Ramos (cell line): Measurements from ENCODE around the gene TBCK.
"Not testable (repeated sequence)": the region's sequence is repeated elsewhere in the genome, so short reads cannot be mapped to it uniquely, and the experiment has no call there.

ENCODE experiments used
- in situ Hi-C: fragments of 300-500 bp; cut with MboI; formaldehyde crosslinking; loops from one replicate; pipeline ENCODE4 v1.14.3; 2022; ENCODE audit warnings: low sequenced_read_pairs; ENCODE audit not compliant: unreplicated experiment

TBCK gene

DNA sequence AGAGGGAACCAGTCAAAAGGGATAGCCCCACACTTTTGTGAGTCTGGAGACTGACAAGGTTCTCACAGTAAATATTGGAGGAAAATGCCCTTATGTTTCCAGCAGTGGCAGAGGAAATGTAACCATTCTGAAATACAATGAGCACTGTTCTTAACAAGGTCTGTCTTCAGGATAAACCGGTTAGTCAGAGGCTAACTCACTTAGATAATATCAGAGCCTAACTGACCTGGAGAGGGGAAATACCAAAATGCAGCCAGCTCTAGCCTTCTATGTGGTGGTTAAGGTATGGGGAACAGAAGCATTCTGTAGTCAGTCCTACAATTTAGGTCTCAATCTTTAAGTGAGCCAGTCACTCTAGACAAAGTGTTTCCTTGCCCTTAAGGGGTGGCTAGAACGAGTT lies 70.8 kb downstream of the TBCK start:
- in situ Hi-C loops: no loop called here

DNA sequence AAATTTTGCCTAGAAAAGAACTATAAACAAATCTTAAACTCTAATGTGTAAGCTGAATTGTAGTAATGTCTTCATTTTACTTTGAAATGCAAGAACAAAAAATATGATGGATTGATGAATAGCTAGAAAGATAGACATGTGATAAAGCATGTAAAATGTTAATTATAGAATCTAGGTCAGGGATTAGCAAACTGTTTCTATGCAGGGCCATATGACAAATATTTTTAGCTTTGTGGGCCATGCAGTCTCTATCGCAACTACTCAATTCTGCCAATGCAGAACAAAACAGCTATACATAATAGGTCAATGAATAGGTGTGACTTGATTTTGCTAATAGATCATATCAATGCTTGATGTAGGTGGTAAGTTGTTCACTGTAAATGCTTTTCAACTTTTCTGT lies 75.3 kb downstream of the TBCK start:
- in situ Hi-C loops: no loop called here

DNA sequence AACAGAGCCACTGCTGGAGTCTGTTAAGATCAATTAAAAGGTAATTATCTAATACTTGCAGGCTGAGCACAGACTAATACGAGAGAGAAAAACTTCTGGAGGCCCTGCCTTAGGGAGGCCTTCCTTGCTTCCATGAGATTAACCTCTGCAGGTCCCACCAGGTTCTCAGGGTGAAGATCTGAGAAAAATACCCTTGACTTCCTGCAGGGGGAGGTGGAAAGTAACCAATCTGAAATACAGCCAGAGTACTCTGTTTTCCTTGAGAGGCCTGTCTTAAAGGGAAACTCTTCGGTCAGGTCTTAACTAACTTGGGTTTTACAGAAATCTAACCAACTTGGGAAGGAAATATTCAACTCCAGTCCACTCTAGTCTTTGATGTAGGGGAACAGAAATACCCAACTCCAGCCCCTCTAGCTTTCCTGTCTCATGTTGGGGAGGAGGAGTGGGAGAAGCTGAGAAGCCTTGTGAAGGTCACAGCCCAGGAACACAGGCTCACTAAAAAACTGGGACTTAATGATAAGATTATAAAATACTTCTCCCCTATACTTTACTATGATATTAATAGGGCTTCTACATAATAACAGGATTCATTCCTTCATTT lies 77.1 kb downstream of the TBCK start:
- in situ Hi-C loops: no loop called here

DNA sequence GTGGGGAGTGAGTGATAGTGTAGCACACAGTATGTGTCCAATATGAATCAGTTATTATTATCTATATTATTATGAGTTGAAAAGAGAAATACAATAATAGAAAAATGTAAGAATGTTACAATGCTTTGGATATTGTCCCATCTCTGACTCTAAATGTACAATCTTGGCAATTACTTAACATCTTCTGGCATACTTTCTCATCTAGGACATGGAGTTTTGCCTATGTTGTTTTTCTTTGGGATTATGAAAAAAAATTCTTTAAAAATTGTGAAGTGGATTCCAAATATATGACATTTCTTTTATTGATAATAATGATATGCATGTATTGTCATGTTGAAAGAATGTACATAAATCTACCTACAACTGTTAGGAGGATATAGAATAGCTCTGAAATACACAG lies 84.1 kb downstream of the TBCK start:
- in situ Hi-C loops: no loop called here

DNA sequence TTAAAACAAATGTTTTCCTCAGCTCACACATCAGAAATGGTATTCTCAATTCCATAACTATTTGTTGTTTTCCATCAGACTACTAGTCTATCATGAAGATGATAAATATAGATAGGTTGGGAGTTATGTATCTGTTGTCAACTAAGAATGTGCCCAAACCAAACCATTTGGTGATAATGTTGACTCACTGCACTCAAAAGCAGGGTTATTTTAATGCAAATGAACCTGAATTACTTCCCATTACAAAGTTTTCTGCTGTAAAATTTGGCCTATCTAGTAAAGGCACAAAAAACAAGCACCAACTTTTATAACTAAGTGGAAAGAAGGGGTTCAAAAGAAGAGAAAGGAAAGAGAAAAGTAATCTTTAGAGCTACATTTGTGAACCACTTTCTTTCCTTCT lies 93.5 kb downstream of the TBCK start:
- in situ Hi-C loops: no loop called here

DNA sequence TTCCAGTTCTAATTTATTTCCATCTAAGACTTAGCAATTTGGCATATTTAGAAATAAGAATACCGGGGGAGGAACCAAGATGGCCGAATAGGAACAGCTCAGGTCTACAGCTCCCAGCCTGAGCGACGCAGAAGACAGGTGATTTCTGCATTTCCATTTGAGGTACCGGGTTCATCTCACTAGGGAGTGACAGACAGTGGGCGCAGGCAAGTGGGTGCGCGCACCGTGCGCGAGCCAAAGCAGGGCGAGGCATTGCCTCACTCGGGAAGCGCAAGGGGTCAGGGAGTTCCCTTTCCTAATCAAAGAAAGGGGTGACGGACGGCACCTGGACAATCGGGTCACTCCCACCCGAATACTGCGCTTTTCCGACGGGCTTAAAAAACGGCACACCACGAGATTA lies 102.7 kb downstream of the TBCK start:
- in situ Hi-C loops: not testable (repeated sequence)

DNA sequence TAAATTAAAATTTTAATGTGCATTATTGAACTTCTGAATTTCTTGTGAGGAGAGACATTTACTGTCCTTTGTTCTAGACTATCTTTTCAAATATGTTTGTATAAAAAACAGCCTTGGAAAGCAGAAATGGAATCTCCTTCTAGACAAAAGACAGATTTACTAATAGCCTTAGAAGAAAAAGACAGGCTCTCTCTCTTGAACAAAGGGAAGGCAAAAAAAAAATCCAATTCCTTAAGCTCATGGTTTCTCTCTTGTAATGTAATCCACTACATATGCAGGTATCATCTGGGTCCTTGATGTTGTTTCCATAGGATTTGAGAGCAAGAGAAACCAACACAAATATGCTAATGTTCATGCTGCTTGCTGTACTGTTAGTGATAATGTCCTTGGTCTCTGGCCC lies 106.0 kb downstream of the TBCK start:
- in situ Hi-C loops: no loop called here

DNA sequence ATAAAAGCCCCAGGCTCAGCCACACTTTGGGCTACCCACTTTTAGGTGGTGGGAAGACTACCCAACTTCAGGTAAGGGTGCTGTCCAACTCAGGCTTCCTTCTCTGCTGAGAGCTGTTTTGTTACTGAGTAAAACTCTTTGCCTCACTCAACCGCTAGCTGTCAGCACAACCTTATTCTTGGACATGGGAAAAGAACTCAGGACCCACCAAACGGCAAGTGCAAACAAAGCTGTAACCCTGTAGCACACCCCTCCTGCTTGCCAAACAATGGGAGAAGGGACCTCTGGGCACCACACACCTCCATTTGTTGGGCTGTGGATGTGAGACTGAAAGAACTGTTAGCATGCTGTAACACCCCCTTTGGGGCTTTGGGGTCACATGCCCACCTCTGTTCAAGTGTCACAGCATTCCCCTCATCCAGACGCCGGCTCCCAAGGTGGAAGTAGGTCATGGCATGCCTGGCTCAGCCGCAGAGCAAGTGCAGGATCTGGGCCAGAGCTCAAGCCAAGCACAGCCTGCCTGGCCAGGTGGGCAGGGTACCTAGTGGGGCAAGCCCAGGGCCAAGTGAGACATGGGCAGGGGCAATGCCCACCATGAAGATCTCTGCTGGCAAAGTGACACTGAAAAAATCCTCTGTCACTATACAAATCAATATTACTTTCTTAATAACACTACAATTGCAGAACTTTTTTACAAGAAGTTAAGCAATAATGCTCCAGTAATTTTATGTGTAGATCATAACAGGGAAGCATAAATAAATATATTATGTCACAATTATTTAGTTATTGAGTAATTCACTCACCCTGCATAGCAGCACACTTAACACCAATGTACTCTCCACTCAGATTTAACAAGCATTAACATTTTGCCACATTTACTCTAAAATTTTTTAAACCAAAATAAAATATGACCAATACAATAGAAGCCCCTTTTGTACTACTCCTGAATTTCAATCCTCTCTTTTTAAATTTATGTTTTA lies 107.2 kb downstream of the TBCK start:
- in situ Hi-C loops: no loop called here

DNA sequence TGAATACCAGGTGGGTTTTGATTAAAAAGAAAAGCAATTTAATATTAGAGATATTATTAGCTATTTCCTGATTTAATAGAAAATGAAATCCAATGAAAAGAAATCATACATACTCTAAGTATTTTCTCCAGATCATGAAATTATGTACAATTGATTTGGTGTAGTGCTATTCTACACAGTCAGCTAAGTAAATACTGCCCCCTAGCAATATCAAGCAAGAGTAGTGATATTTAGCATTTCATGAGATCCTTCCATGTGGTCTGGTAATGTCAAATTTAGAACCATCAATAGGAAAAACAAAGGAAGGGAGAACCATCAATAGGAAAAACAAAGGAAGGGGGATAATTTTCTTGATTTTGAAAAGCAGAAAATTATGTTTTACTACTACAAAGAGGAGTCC lies 114.6 kb downstream of the TBCK start:
- in situ Hi-C loops: no loop called here

DNA sequence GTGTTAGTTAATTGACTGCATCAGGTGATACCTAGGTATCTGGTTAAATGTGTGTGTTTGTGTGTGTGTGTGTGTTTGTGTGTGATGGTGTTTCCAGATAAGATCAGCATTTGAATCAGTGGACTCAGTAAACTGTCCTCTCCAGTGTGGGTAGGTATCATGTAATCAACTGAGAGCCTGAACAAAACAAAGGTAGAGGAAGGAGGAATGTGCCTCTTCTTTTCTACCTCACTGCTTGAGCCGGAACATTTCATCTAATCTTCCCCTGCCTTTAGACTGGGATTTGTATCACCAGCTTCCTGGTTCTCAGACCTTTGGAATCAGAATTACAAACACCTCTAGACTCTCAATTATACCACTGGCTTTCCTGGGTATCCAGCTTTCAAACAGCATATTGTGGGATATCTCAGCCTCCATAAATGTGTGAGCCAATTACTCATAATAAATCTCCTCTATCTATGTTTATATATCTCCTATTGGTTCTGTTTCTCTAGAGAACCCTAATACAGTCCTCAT lies 120.5 kb downstream of the TBCK start:
- in situ Hi-C loops: no loop called here

DNA sequence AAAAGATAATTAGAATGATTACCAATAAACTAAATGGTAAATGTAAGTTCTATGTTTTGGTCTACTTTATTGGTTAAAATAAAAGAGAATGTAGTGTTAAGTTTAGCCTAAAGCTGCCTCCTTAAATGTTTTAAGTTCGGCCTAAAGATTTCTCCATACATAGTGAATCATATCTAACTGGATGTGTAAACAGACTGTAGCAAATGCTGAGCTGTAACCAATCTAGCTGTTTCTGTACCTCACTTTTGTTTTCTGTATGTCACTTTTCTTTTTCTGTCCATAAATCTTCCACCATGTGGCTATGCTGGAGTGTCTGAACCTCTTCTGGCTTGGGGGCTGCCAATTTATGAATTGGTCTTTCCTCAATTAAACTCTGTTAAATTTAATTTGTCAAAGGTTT lies 121.2 kb downstream of the TBCK start:
- in situ Hi-C loops: no loop called here

DNA sequence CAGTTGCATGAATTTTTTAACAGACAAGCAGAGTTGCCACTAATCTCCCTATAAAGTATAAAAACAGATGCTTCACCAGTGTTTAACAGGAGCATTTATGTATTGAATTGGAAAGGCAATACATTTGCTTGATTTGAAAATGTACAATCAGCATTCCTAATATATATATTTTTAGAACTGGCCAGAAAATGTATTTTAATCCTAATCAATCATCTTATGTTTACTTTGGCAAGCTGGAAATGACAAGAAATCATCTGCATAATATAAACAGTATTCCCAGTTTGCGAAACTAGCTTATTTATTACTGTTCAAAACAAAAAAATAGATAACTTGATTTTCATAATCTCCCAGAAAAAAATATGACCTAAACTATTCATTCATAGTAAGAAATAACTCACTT lies 123.9 kb downstream of the TBCK start:
- in situ Hi-C loops: no loop called here

DNA sequence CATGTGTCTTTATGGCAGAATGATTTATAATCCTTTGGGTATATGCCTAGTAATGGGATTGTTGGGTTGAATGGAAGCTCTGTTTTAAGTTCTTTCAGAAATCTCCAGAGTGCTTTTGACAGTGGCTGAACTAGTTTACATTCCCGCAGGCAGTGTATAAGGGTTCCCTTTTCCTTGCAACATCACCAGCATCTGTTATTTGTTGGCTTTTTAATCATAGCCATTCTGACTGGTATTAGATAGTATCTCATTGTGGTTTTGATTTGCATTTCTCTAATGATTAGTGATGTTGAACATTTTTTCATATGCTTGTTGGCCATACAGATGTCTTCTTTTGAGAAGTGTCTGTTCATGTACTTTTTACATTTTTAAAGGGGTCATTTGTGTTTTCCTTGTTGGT lies 129.8 kb downstream of the TBCK start:
- in situ Hi-C loops: no loop called here

DNA sequence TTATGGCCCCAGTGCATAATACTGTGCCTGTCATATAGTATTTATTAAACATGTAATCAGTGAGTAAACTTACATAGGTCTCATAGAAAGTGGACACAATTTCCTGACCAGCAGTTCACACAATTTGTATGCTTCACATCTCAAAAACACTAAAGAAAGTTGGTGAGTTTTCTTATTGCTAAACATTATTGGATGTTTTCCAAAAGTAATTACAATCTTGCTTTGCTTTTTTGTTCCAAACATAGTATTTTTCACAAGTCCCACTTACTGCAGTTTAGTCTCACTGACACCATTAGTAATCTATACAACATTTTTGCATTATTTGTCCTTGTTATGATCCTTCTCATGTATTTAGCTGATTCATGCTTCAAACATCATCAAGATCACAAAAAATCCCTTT lies 132.5 kb downstream of the TBCK start:
- in situ Hi-C loops: no loop called here

DNA sequence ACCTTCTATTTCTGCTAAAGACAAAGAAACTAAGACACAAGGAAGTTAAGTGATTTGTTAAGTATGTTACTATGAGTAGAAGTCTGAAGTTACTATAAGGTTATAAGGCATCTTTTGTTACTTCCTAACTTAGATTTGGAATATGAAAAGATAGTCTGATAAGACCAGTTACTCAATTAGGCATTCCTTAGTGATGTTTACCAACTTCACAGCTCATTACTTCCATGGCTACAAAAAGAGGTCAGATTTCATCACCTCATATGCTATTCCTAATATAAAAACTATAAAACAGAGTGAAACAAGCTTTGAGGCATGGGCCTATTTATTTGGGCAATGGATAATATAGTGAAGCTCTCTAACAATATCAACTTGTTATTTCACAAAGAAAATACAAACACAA lies 143.1 kb downstream of the TBCK start:
- in situ Hi-C loops: no loop called here

DNA sequence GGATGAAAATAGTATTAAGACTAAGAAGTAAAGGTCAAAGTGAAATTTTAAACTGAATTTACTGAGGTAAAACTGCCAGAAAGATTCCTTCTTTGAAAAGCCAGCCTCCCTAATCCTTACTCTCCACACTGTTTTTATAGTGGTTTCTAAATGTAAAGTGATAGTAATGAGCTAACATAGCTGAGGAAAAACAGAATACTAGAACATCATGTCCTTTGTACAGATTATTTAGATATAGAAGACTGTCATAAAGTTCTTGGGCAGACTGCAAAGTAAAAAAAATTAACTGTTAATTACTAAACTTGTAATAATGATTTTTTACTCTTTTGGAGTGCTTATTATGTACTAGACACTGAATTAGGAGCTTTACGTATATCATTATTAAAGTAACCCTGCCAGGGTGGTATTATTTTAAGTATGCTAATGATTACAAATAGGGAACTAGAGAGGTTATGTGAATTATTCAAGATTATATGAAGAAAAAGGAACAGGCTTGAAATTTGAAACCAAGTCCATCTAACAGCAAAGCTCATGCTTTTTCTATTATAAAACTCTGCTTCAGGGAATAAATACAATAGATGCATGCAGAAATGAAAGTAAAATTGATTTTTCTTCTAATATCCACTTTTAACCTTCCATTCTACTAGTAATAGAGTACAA lies 150.5 kb downstream of the TBCK start:
- in situ Hi-C loops: no loop called here

DNA sequence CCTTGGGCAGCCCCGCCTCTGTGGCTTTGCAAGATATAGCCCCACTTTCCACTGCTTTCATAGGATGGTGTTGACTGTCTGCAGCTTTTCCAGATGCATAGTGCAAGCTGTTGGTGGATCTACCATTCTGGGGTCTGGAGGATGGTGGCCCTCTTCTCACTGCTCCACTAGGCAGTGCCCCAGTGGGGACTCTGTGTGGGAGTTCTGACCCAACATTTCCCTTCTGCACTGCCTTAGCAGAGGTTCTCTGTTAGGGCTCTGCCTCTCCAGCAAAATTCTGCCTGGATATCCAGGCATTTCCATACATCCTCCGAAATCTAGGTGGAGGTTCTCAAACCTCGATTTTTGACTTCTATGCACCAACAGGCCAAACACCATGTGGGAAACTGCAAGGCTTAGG lies 153.7 kb downstream of the TBCK start:
- in situ Hi-C loops: no loop called here

DNA sequence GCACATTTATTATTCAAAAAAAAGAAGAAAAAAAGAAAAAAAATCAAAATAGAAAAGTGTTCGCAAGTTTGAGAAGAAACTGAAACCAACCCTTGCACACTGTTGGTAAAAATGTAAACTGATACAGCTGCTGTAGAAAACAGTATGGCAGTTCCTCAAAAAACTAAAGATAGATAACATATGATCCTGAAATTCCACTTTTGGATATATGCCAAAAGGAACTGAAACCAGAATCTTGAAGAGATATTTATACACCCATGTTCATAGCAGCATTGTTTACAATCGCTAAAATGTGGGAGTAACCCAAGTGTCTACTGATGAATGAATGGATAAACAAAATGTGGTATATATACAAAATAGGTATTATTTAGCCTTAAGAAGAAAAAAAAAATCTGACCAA lies 155.4 kb downstream of the TBCK start:
- in situ Hi-C loops: no loop called here

DNA sequence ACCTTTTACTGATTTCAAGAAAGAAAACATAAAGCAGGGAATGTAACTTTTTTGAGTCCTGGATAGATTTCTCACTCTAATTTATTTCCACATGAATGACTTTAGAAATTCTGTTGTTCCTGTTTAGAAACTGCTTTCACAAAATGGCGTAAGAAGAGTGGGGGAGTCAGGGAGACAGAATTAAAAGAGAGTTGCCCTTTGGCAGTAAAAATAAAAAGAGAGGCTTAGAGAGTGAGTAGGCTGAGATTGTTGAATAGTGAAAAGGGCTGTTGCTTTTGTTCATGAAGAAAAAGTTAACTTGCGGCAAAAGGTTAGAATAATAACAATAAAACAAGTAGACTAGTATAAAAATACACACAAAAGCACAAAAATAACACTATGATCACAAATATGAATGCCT lies 166.1 kb downstream of the TBCK start:
- in situ Hi-C loops: no loop called here

DNA sequence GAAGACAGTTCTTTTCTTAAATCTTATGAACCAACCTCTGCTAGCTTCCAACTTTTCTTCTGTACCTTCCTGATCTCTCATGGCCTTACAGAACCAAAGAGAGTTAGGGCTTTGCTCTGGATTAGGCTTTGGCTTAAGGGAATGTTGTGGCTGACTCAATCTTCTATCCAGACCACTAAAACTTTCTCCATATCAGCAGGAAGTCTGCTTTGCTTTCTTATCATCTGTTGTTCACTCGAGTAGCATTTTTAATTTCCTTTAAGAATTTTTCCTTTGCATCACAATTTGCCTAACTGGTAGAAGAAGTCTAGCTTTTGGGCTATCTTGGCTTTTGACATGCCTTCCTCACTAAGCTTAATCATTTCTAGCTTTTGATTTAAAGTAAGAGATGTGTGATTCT lies 167.0 kb downstream of the TBCK start:
- in situ Hi-C loops: no loop called here

DNA sequence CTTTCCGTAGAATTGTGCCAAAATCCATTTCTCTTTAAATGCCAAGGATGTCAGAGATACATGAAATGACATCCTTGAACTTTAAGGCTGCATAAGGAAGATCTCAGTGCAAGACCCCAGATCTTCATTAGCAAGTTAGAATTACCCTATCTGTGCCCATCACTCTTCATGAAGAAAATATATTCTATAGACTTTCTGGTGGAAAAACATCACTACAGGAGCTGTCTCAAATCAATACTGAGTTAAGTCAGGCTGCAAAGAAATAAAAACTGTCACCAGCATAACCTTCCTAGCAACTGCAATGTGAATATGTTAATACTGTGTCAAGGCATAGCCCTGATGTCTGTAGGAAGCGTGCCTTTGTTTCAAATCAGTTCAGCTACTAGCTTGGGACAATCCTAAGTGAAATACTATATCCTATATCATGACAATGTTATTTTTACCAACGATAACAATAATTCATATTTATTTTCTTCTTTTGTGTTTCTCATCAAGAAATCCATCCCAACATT lies 173.3 kb downstream of the TBCK start:
- in situ Hi-C loops: no loop called here
